ENCODE measurements around the gene KLC1. TPM values are rescaled to one million over a fixed set of nuclear protein-coding genes. Genes with fewer than 3 reads are reported as not detected.
A peak's percentile ranks its signal among the peaks of the same experiment; 100 is the strongest.

KLC1 gene
- total RNA-seq, 1 experiment from 2014 or later = 163 TPM

GRCh38 chr14:103704708-103705107 lies 75.7 kb downstream of the KLC1 start:
- peak overlapping the region; percentile 67 for H3K27ac ChIP-seq (ENCODE audit: low read depth, low read length, poor library complexity, severe bottlenecking)
- CTCF ChIA-PET = no interaction called here
- TSS peak; percentile 14 for BruUV-seq (replicated peaks)
- H3K36me3 ChIP-seq (ENCODE audit: insufficient read depth, low read length, poor library complexity, severe bottlenecking) = peaks cover 91% of the 10 kb centered on the region
- intact Hi-C loops (cut with micrococcal nuclease; ENCODE audit: unreplicated experiment) = no loop called here
- no peaks in the 10 kb centered on the region for H3K27me3 ChIP-seq (replicated peaks; ENCODE audit: insufficient read depth, low read depth, low read length, poor library complexity)
- peaks cover 11% of the 10 kb centered on the region for H3K4me1 ChIP-seq (ENCODE audit: insufficient read depth, low read length, poor library complexity, severe bottlenecking)
- POLR2A ChIA-PET (ENCODE audit: low non-redundant PET) = interaction anchor here (0.6 kb wide), 1 partner anchor 9 kb away, joined by 3 read pairs; no protein-coding TSS in a partner anchor
- H3K9me3 ChIP-seq (ENCODE audit: low read depth, low read length, poor library complexity, severe bottlenecking) = no peaks in the 10 kb centered on the region
- DNase-seq (ENCODE audit: low spot score) = no peak
- no peak for TF ChIP-seq CTCF (conservative IDR thresholded peaks at IDR 0.05; ENCODE audit: low read depth, low read length)
- TF ChIP-seq EZH2 (IDR thresholded peaks at IDR 0.05; ENCODE audit: borderline replicate concordance, low read depth, low read length, poor library complexity, severe bottlenecking) = no peak
- no peak overlapping the region for H3K4me3 ChIP-seq (ENCODE audit: low read depth, low read length, poor library complexity, severe bottlenecking)

- TF ChIP-seq CTCF (conservative IDR thresholded peaks at IDR 0.05; ENCODE audit: low read depth, low read length) = no peak
- no peak for TF ChIP-seq EZH2 (IDR thresholded peaks at IDR 0.05; ENCODE audit: borderline replicate concordance, low read depth, low read length, poor library complexity, severe bottlenecking)
- Histone ChIP-seq H3K27ac (ENCODE audit: low read depth, low read length, poor library complexity, severe bottlenecking) (peak overlapping the region; percentile 67), H3K4me3 (ENCODE audit: low read depth, low read length, poor library complexity, severe bottlenecking) (no peak overlapping the region), H3K27me3 (replicated peaks; ENCODE audit: insufficient read depth, low read depth, low read length, poor library complexity) (no peaks in the 10 kb centered on the region), H3K9me3 (ENCODE audit: low read depth, low read length, poor library complexity, severe bottlenecking) (no peaks in the 10 kb centered on the region), H3K4me1 (ENCODE audit: insufficient read depth, low read length, poor library complexity, severe bottlenecking) (peaks cover 11% of the 10 kb centered on the region), H3K36me3 (ENCODE audit: insufficient read depth, low read length, poor library complexity, severe bottlenecking) (peaks cover 91% of the 10 kb centered on the region)
- BruUV-seq (replicated peaks) = no TSS peak
- DNase-seq (ENCODE audit: low spot score) = no peak
- CTCF ChIA-PET = no interaction called here
- POLR2A ChIA-PET (ENCODE audit: low non-redundant PET) = no interaction called here
- intact Hi-C loops (cut with micrococcal nuclease; ENCODE audit: unreplicated experiment) = no loop called here
Observed at GRCh38 chr14:103705118-103705503, 76.1 kb downstream of the KLC1 start.

GRCh38 chr14:103705504-103706284 lies 76.7 kb downstream of the KLC1 start:
- peak overlapping the region; percentile 67 for H3K27ac ChIP-seq (ENCODE audit: low read depth, low read length, poor library complexity, severe bottlenecking)

More at GRCh38 chr14:103705504-103706284, 76.7 kb downstream of the KLC1 start:
- TF ChIP-seq EZH2 (IDR thresholded peaks at IDR 0.05; ENCODE audit: borderline replicate concordance, low read depth, low read length, poor library complexity, severe bottlenecking) (no peak), CTCF (conservative IDR thresholded peaks at IDR 0.05; ENCODE audit: low read depth, low read length) (no peak)
- ChIA-PET CTCF (no interaction called here), POLR2A (ENCODE audit: low non-redundant PET) (no interaction called here)
- BruUV-seq (replicated peaks) = no TSS peak
- Histone ChIP-seq H3K27me3 (replicated peaks; ENCODE audit: insufficient read depth, low read depth, low read length, poor library complexity) (no peaks in the 10 kb centered on the region), H3K4me3 (ENCODE audit: low read depth, low read length, poor library complexity, severe bottlenecking) (no peak overlapping the region), H3K9me3 (ENCODE audit: low read depth, low read length, poor library complexity, severe bottlenecking) (no peaks in the 10 kb centered on the region), H3K36me3 (ENCODE audit: insufficient read depth, low read length, poor library complexity, severe bottlenecking) (peaks cover 88% of the 10 kb centered on the region), H3K4me1 (ENCODE audit: insufficient read depth, low read length, poor library complexity, severe bottlenecking) (peaks cover 11% of the 10 kb centered on the region)
- intact Hi-C loops (cut with micrococcal nuclease; ENCODE audit: unreplicated experiment) = no loop called here
- DNase-seq (ENCODE audit: low spot score) = no peak
